HEK293 (cell line): ENCODE measurements around the gene CAB39.

ENCODE experiments used
- CTCF ChIA-PET: fragments of 350-600 bp; formaldehyde crosslinking; extraction: SDS; loops from one replicate; lab custom pipeline; 2021; ENCODE audit warnings: antibody characterized with exemption; lab: Yijun Ruan, JAX
- POLR2A ChIA-PET: fragments of 300-600 bp; formaldehyde crosslinking; extraction: SDS; loops from one replicate; lab custom pipeline; 2020; ENCODE audit warnings: antibody characterized with exemption, inconsistent platforms; lab: Yijun Ruan, JAX
- H3K27ac ChIP-seq: fragments of 200-500 bp; sonication (Bioruptor generic); 2 replicates; pipeline ENCODE4 v1.5.1; 2014; ENCODE audit warnings: low read depth, low read length, control low read depth, inconsistent platforms; ENCODE audit errors: extremely low read depth
- H3K36me3 ChIP-seq, 2 experiments: fragments of 200-500 bp in 1 of 2; sonication (Bioruptor generic) in 1 of 2; 1 replicate in 1 of 2; 2 replicates in 1 of 2; pipeline ENCODE4 v1.5.1; 2014 to 2017; ENCODE audit warnings: inconsistent platforms in 2 of 2, low read length in 2 of 2; ENCODE audit not compliant: control insufficient read depth in 2 of 2, insufficient read depth in 1 of 2
- H3K4me1 ChIP-seq: fragments of 200-500 bp; sonication (Bioruptor generic); 2 replicates; pipeline ENCODE4 v1.5.1; 2014; ENCODE audit warnings: mild to moderate bottlenecking, low read length, inconsistent platforms; ENCODE audit not compliant: control insufficient read depth, insufficient read depth
- H3K4me3 ChIP-seq: 2 replicates; pipeline ENCODE4 v1.5.1; 2011; ENCODE audit warnings: low read depth, mild to moderate bottlenecking, control low read depth, low read length, moderate library complexity
- H3K9me3 ChIP-seq: fragments of 200-500 bp; sonication (Bioruptor generic); 2 replicates; pipeline ENCODE4 v1.5.1; 2014; ENCODE audit warnings: low read depth, low read length, inconsistent platforms; ENCODE audit not compliant: control insufficient read depth, insufficient read depth
- KLF9 ChIP-seq: fragments of 450-650 bp; formaldehyde crosslinking; IDR thresholded peaks from 2 replicates; pipeline ENCODE4 v1.5.1; 2016; ENCODE audit warnings: missing biosample characterization, missing genetic modification characterization, low read depth
- PRDM1 ChIP-seq: fragments of 450-650 bp; formaldehyde crosslinking; IDR thresholded peaks from 2 replicates; pipeline ENCODE4; 2016; ENCODE audit warnings: missing biosample characterization, missing genetic modification characterization
- REPIN1 ChIP-seq: fragments of 450-650 bp; formaldehyde crosslinking; IDR thresholded peaks from 2 replicates; pipeline ENCODE4 v1.5.1; 2017; ENCODE audit warnings: missing biosample characterization, missing genetic modification characterization, low read depth
- SP2 ChIP-seq: fragments of 450-650 bp; formaldehyde crosslinking; IDR thresholded peaks from 2 replicates; pipeline ENCODE4 v1.5.1; 2016; ENCODE audit warnings: missing biosample characterization, missing genetic modification characterization
- WT1 ChIP-seq: fragments of 450-650 bp; formaldehyde crosslinking; IDR thresholded peaks from 2 replicates; pipeline ENCODE4 v1.5.1; 2016; ENCODE audit warnings: missing biosample characterization, missing genetic modification characterization
- ZFHX2 ChIP-seq: fragments of 450-650 bp; formaldehyde crosslinking; conservative IDR thresholded peaks from 2 replicates; pipeline ENCODE4 v1.5.1; 2016; ENCODE audit warnings: missing biosample characterization, missing genetic modification characterization
- ZFP41 ChIP-seq: fragments of 450-650 bp; formaldehyde crosslinking; IDR thresholded peaks from 2 replicates; pipeline ENCODE4 v1.5.1; 2016; ENCODE audit warnings: missing biosample characterization, missing genetic modification characterization, borderline replicate concordance
- ZNF132 ChIP-seq: fragments of 450-650 bp; formaldehyde crosslinking; IDR thresholded peaks from 2 replicates; pipeline ENCODE4 v1.5.1; 2017; ENCODE audit warnings: missing biosample characterization, missing genetic modification characterization, borderline replicate concordance
- ZNF175 ChIP-seq: fragments of 450-650 bp; formaldehyde crosslinking; IDR thresholded peaks from 2 replicates; pipeline ENCODE4 v1.5.1; 2016; ENCODE audit warnings: missing biosample characterization, missing genetic modification characterization
- ZNF585B ChIP-seq: fragments of 450-650 bp; formaldehyde crosslinking; IDR thresholded peaks from 2 replicates; pipeline ENCODE4 v1.5.1; 2016; ENCODE audit warnings: missing biosample characterization, missing genetic modification characterization
- TF ChIP-seq, protein P1 (sequence below): fragments of 450-650 bp; formaldehyde crosslinking; IDR thresholded peaks from 2 replicates; pipeline ENCODE4 v1.5.1; 2017; ENCODE audit warnings: missing biosample characterization, missing genetic modification characterization
- TF ChIP-seq, protein P2 (sequence below): fragments of 450-650 bp; formaldehyde crosslinking; IDR thresholded peaks from 2 replicates; pipeline ENCODE4 v1.5.1; 2016; ENCODE audit warnings: missing biosample characterization, missing genetic modification characterization
- TF ChIP-seq, protein P3 (sequence below): fragments of 450-650 bp; formaldehyde crosslinking; IDR thresholded peaks from 2 replicates; pipeline ENCODE4 v1.5.1; 2017; ENCODE audit warnings: missing biosample characterization, missing genetic modification characterization
- TF ChIP-seq, protein P4 (sequence below): fragments of 450-650 bp; formaldehyde crosslinking; IDR thresholded peaks from 2 replicates; pipeline ENCODE4 v1.5.1; 2016; ENCODE audit warnings: missing biosample characterization, missing genetic modification characterization

CAB39 gene

DNA sequence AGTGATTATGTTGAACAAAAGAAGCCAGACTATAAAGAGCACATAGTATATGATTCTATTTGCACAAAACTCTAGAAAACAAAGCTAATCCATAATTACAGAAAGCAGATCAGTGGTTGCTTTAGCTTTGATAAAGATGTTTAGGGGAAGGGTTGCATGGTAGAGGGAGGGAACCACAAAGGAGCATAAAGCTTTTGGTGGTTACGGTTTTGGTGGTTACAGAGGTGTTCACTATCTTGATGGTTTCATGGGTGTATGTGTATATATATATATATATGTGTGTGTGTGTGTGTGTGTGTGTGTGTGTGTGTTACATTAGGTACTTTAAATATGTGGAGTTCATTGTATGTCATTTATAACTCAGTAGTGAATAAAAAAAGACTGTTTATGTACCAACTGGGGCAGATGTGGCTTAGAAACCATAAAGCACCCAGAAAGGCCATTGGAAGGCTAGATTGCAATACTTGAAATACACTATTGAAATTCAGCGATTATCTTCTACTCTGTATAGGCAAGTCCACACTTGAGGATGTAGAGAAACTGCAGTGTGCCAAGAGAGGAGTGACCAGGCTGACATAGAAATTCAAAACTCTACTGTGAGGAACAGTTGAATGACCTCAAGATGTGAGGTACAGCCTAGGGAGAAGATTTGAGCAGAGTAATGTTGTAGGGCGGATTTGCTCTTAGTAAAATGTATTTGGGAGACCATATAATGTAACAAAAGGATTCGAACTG, 60.6 kb downstream of the CAB39 start:
- no peaks in the 10 kb centered on the region for H3K9me3 ChIP-seq
- TF ChIP-seq PRDM1 (tag by site-specific recombination) (no peak), SP2 (tag by site-specific recombination) (no peak), ZFHX2 (no peak), ZNF132 (tag by site-specific recombination) (no peak), ZNF175 (tag by site-specific recombination) (no peak), ZNF585B (tag by site-specific recombination) (no peak), ZFP41 (tag by site-specific recombination) (no peak), KLF9 (tag by site-specific recombination) (no peak)
- TF ChIP-seq, protein P1, sequence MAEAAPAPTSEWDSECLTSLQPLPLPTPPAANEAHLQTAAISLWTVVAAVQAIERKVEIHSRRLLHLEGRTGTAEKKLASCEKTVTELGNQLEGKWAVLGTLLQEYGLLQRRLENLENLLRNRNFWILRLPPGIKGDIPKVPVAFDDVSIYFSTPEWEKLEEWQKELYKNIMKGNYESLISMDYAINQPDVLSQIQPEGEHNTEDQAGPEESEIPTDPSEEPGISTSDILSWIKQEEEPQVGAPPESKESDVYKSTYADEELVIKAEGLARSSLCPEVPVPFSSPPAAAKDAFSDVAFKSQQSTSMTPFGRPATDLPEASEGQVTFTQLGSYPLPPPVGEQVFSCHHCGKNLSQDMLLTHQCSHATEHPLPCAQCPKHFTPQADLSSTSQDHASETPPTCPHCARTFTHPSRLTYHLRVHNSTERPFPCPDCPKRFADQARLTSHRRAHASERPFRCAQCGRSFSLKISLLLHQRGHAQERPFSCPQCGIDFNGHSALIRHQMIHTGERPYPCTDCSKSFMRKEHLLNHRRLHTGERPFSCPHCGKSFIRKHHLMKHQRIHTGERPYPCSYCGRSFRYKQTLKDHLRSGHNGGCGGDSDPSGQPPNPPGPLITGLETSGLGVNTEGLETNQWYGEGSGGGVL (tag by site-specific recombination) = no peak
- TF ChIP-seq, protein P2, sequence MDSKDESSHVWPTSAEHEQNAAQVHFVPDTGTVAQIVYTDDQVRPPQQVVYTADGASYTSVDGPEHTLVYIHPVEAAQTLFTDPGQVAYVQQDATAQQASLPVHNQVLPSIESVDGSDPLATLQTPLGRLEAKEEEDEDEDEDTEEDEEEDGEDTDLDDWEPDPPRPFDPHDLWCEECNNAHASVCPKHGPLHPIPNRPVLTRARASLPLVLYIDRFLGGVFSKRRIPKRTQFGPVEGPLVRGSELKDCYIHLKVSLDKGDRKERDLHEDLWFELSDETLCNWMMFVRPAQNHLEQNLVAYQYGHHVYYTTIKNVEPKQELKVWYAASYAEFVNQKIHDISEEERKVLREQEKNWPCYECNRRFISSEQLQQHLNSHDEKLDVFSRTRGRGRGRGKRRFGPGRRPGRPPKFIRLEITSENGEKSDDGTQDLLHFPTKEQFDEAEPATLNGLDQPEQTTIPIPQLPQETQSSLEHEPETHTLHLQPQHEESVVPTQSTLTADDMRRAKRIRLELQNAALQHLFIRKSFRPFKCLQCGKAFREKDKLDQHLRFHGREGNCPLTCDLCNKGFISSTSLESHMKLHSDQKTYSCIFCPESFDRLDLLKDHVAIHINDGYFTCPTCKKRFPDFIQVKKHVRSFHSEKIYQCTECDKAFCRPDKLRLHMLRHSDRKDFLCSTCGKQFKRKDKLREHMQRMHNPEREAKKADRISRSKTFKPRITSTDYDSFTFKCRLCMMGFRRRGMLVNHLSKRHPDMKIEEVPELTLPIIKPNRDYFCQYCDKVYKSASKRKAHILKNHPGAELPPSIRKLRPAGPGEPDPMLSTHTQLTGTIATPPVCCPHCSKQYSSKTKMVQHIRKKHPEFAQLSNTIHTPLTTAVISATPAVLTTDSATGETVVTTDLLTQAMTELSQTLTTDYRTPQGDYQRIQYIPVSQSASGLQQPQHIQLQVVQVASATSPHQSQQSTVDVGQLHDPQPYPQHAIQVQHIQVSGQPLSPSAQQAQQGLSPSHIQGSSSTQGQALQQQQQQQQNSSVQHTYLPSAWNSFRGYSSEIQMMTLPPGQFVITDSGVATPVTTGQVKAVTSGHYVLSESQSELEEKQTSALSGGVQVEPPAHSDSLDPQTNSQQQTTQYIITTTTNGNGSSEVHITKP = no peak
- POLR2A ChIA-PET = interaction anchor here (0.6 kb wide), 1 partner anchor 96 kb away, joined by 3 read pairs; no protein-coding TSS in a partner anchor
- peaks cover 0 to 3% of the 10 kb centered on the region in 2 experiments; a peak in 2 of 3 replicates for H3K36me3 ChIP-seq
- CTCF ChIA-PET = interaction anchor here (0.6 to 1.6 kb wide), 4 partner anchors 11 to 59 kb away, joined by 3 to 7 read pairs (median 4); no protein-coding TSS in a partner anchor
- H3K4me3 ChIP-seq = no peak overlapping the region
- H3K4me1 ChIP-seq = no peaks in the 10 kb centered on the region
- H3K27ac ChIP-seq = no peak overlapping the region

DNA sequence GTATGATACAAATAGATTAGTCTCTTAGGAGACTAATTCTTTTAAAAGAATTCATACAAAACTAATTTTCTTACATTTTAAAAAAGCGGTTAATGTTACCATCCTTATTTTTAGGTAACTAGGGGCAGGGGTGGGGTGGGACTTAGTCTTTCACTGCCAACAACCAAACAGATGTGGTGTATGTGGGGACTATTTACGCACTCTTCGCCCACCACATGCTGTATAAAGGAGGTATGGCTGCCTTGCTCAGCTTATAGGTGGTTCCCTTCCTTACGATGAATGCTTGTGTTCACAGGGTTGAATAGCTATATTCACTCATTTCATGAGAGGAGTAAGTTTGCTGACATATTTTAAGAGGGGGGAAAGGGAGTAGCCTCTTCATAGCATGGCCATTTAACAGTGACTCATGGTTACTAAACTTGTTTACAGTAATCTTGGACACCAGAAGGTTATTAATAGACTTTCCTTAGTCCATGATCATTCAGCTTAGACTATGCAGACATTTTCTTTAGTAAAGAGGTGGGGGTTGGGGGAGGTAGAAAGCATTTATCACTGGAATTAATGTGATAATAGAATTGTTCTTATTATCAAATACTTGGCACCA, 61.8 kb downstream of the CAB39 start:
- H3K36me3 ChIP-seq = no peaks in the 10 kb centered on the region; a peak in 1 of 3 replicates
- ChIA-PET CTCF (interaction anchor here (0.9 to 1.6 kb wide), 3 partner anchors 10 to 60 kb away, joined by 4 to 7 read pairs (median 4); no protein-coding TSS in a partner anchor), POLR2A (no interaction called here)
- no peaks in the 10 kb centered on the region for H3K9me3 ChIP-seq
- H3K4me1 ChIP-seq = no peaks in the 10 kb centered on the region
- TF ChIP-seq WT1 = peak; percentile 56
- TF ChIP-seq, protein P3, sequence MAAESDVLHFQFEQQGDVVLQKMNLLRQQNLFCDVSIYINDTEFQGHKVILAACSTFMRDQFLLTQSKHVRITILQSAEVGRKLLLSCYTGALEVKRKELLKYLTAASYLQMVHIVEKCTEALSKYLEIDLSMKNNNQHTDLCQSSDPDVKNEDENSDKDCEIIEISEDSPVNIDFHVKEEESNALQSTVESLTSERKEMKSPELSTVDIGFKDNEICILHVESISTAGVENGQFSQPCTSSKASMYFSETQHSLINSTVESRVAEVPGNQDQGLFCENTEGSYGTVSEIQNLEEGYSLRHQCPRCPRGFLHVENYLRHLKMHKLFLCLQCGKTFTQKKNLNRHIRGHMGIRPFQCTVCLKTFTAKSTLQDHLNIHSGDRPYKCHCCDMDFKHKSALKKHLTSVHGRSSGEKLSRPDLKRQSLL = no peak
- TF ChIP-seq, protein P4, sequence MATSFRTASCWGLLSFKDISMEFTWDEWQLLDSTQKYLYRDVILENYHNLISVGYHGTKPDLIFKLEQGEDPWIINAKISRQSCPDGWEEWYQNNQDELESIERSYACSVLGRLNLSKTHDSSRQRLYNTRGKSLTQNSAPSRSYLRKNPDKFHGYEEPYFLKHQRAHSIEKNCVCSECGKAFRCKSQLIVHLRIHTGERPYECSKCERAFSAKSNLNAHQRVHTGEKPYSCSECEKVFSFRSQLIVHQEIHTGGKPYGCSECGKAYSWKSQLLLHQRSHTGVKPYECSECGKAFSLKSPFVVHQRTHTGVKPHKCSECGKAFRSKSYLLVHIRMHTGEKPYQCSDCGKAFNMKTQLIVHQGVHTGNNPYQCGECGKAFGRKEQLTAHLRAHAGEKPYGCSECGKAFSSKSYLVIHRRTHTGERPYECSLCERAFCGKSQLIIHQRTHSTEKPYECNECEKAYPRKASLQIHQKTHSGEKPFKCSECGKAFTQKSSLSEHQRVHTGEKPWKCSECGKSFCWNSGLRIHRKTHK (tag by site-specific recombination) = no peak
- TF ChIP-seq REPIN1 = no peak
- H3K27ac ChIP-seq = no peak overlapping the region
- no peak overlapping the region for H3K4me3 ChIP-seq
